Natural killer cell treated with Interleukin-12 subunit alpha and Interleukin-12 subunit beta and Interleukin-15 and Interleukin-18, amount 100 ng/mL, for 72 hours (primary cell): ENCODE measurements around the gene TSC22D4. TPM values are rescaled to one million over a fixed set of nuclear protein-coding genes. Genes with fewer than 3 reads are reported as not detected.

Source experiments
- ATAC-seq, 2 donors: fragments of 150-1000 bp; cut with Tn5 transposase in 1 of 2; sonication (Bioruptor Pico), chemical (Tn5 transposase) in 1 of 2; 2 replicates each; pipeline ENCODE4 v1.10.0; 2021
- DNase-seq: peaks from one replicate; pipeline ENCODE4 v3.0.0; 2022; ENCODE audit warnings: low spot score
- H3K27ac Mint-ChIP-seq, 2 donors: 1 replicate in 1 of 2; 2 replicates in 1 of 2; pipeline ENCODE4 v1.8.0; 2022; ENCODE audit warnings: mixed read lengths in 2 of 2, mild to moderate bottlenecking in 1 of 2, moderate library complexity in 1 of 2
- H3K27me3 Mint-ChIP-seq, 2 donors: 1 replicate in 1 of 2; 2 replicates in 1 of 2; pipeline ENCODE4 v1.8.0; 2022; ENCODE audit warnings: mixed read lengths in 2 of 2
- H3K36me3 Mint-ChIP-seq: one replicate; pipeline ENCODE4 v1.8.0; 2022; ENCODE audit warnings: mixed read lengths
- H3K4me1 Mint-ChIP-seq, 2 donors: 1 replicate in 1 of 2; 2 replicates in 1 of 2; pipeline ENCODE4 v1.8.0; 2022; ENCODE audit warnings: low read depth in 2 of 2, mixed read lengths in 2 of 2, mild to moderate bottlenecking in 1 of 2
- H3K4me3 Mint-ChIP-seq: one replicate; pipeline ENCODE4 v1.8.0; 2022; ENCODE audit warnings: mixed read lengths
- H3K9me3 Mint-ChIP-seq: 2 replicates; pipeline ENCODE4 v1.8.0; 2022; ENCODE audit warnings: mixed read lengths
- total RNA-seq, 2 donors: library from RNA; stranded (reverse); gene quantifications; one replicate each; pipeline ENCODE4 v1.2.3, GENCODE V29; 2022

Gene TSC22D4
- total RNA-seq, 2 donors from 2014 or later, result 129 to 134 TPM

- H3K9me3 Mint-ChIP-seq, result no peaks in the 10 kb centered on the region
- H3K27ac Mint-ChIP-seq, result no peak overlapping the region
- H3K4me3 Mint-ChIP-seq, result peak overlapping the region; percentile 20
Observed at GRCh38 chr7:100438172-100438571, 40.8 kb downstream of the TSC22D4 start.

GRCh38 chr7:100437150-100438100 lies 41.6 kb downstream of the TSC22D4 start:
- no peak overlapping the region for H3K27ac Mint-ChIP-seq
- ATAC-seq (no peak), DNase-seq (no peak)
- no peaks in the 10 kb centered on the region for H3K9me3 Mint-ChIP-seq
- H3K4me3 Mint-ChIP-seq, result peak overlapping the region; percentile 3
- peaks cover 17 to 24% of the 10 kb centered on the region in 2 donors for H3K4me1 Mint-ChIP-seq
- peaks cover 11% of the 10 kb centered on the region for H3K36me3 Mint-ChIP-seq
- no peaks in the 10 kb centered on the region for H3K27me3 Mint-ChIP-seq

More at GRCh38 chr7:100438172-100438571, 40.8 kb downstream of the TSC22D4 start:
- Mint-ChIP-seq H3K4me1 (peaks cover 14 to 20% of the 10 kb centered on the region in 2 donors), H3K27me3 (no peaks in the 10 kb centered on the region), H3K36me3 (peaks cover 9% of the 10 kb centered on the region)
- no peak for ATAC-seq
- DNase-seq, result no peak

GRCh38 chr7:100435401-100436304 lies 43.4 kb downstream of the TSC22D4 start:
- Mint-ChIP-seq H3K36me3 (peaks cover 14% of the 10 kb centered on the region), H3K4me1 (peaks cover 29 to 36% of the 10 kb centered on the region in 2 donors), H3K27ac (peak overlapping the region; percentile 89 to 91), H3K27me3 (no peaks in the 10 kb centered on the region), H3K4me3 (peak overlapping the region; percentile 97), H3K9me3 (no peaks in the 10 kb centered on the region)
- no peak for DNase-seq
- peak; percentile 57 to 59 for ATAC-seq

- DNase-seq (no peak), ATAC-seq (no peak)
- peak overlapping the region; percentile 97 for H3K4me3 Mint-ChIP-seq
- H3K9me3 Mint-ChIP-seq, result no peaks in the 10 kb centered on the region
- peaks cover 34 to 39% of the 10 kb centered on the region in 2 donors for H3K4me1 Mint-ChIP-seq
- H3K36me3 Mint-ChIP-seq, result peaks cover 15% of the 10 kb centered on the region
- H3K27ac Mint-ChIP-seq, result peak overlapping the region; percentile 87 to 91
- H3K27me3 Mint-ChIP-seq, result no peaks in the 10 kb centered on the region
Observed at GRCh38 chr7:100434297-100435144, 44.5 kb downstream of the TSC22D4 start.

- ATAC-seq (no peak), DNase-seq (no peak)
- Mint-ChIP-seq H3K27ac (peak overlapping the region; percentile 51 to 91), H3K27me3 (no peaks in the 10 kb centered on the region), H3K4me3 (peak overlapping the region; percentile 97), H3K4me1 (peaks cover 41 to 46% of the 10 kb centered on the region in 2 donors), H3K36me3 (peaks cover 19% of the 10 kb centered on the region), H3K9me3 (no peaks in the 10 kb centered on the region)
Observed at GRCh38 chr7:100433592-100434296, 45.3 kb downstream of the TSC22D4 start.

GRCh38 chr7:100433276-100433591 lies 45.8 kb downstream of the TSC22D4 start:
- H3K4me3 Mint-ChIP-seq, result no peak overlapping the region
- DNase-seq (no peak), ATAC-seq (no peak)
- H3K27ac Mint-ChIP-seq, result peak overlapping the region; percentile 51 to 91
- peaks cover 19% of the 10 kb centered on the region for H3K36me3 Mint-ChIP-seq
- H3K4me1 Mint-ChIP-seq, result peaks cover 46 to 51% of the 10 kb centered on the region in 2 donors
- no peaks in the 10 kb centered on the region for H3K9me3 Mint-ChIP-seq
- H3K27me3 Mint-ChIP-seq, result no peaks in the 10 kb centered on the region

GRCh38 chr7:100432621-100433275 lies 46.3 kb downstream of the TSC22D4 start:
- H3K36me3 Mint-ChIP-seq, result peaks cover 19% of the 10 kb centered on the region
- H3K9me3 Mint-ChIP-seq, result no peaks in the 10 kb centered on the region
- H3K27ac Mint-ChIP-seq, result peak overlapping the region; percentile 91 to 100
- H3K4me3 Mint-ChIP-seq, result peak overlapping the region; percentile 52
- peaks cover 51 to 56% of the 10 kb centered on the region in 2 donors for H3K4me1 Mint-ChIP-seq
- no peak for DNase-seq
- ATAC-seq, result no peak
- no peaks in the 10 kb centered on the region for H3K27me3 Mint-ChIP-seq

GRCh38 chr7:100432053-100432452 lies 47.0 kb downstream of the TSC22D4 start:
- DNase-seq, result no peak
- Mint-ChIP-seq H3K4me1 (peaks cover 53 to 56% of the 10 kb centered on the region in 2 donors), H3K27me3 (no peaks in the 10 kb centered on the region), H3K4me3 (peak overlapping the region; percentile 52), H3K9me3 (no peaks in the 10 kb centered on the region), H3K36me3 (peaks cover 19% of the 10 kb centered on the region), H3K27ac (peak overlapping the region; percentile 91 to 100)
- ATAC-seq, result no peak

GRCh38 chr7:100431286-100431735 lies 47.7 kb downstream of the TSC22D4 start:
- peak overlapping the region; percentile 86 for H3K4me3 Mint-ChIP-seq
- H3K27ac Mint-ChIP-seq, result peak overlapping the region; percentile 91 to 100
- peaks cover 19% of the 10 kb centered on the region for H3K36me3 Mint-ChIP-seq
- DNase-seq, result no peak
- ATAC-seq, result no peak
- H3K9me3 Mint-ChIP-seq, result no peaks in the 10 kb centered on the region
- H3K4me1 Mint-ChIP-seq, result peaks cover 53 to 56% of the 10 kb centered on the region in 2 donors
- H3K27me3 Mint-ChIP-seq, result no peaks in the 10 kb centered on the region

- Mint-ChIP-seq H3K27me3 (no peaks in the 10 kb centered on the region), H3K4me1 (peaks cover 55 to 56% of the 10 kb centered on the region in 2 donors), H3K9me3 (no peaks in the 10 kb centered on the region), H3K4me3 (peak overlapping the region; percentile 86), H3K36me3 (peaks cover 19% of the 10 kb centered on the region), H3K27ac (peak overlapping the region; percentile 91 to 100)
- DNase-seq, result peak; percentile 70
- peak in 1 of 2 donors; percentile 1 for ATAC-seq
Observed at GRCh38 chr7:100430493-100431285, 48.3 kb downstream of the TSC22D4 start.

GRCh38 chr7:100429637-100430492 lies 49.1 kb downstream of the TSC22D4 start, which contains the start of gene MEPCE:
TSS of gene MEPCE (plus strand) at chr7:100429831. CDS start at chr7:100430019, 188 bp downstream.
- peak within 1 kb of the TSS; percentile 97 for H3K4me3 Mint-ChIP-seq
- no peaks in the 10 kb centered on the region for H3K27me3 Mint-ChIP-seq
- no peaks in the 10 kb centered on the region for H3K9me3 Mint-ChIP-seq
- H3K27ac Mint-ChIP-seq, result peak within 1 kb of the TSS; percentile 99 to 100
- peaks cover 50 to 51% of the 10 kb centered on the region in 2 donors for H3K4me1 Mint-ChIP-seq
- peak; percentile 63 to 72 for ATAC-seq
- DNase-seq, result peak; percentile 96
- H3K36me3 Mint-ChIP-seq, result peaks cover 15% of the 10 kb centered on the region
